Dermis blood vessel endothelial cell (primary cell): ENCODE measurements around the gene MTHFD2L. TPM values are rescaled to one million over a fixed set of nuclear protein-coding genes. Genes with fewer than 3 reads are reported as not detected.
"Not testable (repeated sequence)": the region's sequence is repeated elsewhere in the genome, so short reads cannot be mapped to it uniquely, and the experiment has no call there.

Experiments used
- DNase-seq: peaks from one replicate; pipeline ENCODE4 v3.0.0; 2010
- total RNA-seq: library from RNA; depleted of rRNA; stranded (reverse); fragments of >200 nt; gene quantifications from 2 replicates; pipeline ENCODE4 v1.2.3, GENCODE V29; 2014

Gene MTHFD2L
- total RNA-seq, 1 donor from 2014 or later = 33.5 TPM

GRCh38 chr4:74340421-74340820, 182.5 kb downstream of the MTHFD2L start:
- DNase-seq = not testable (repeated sequence)

- no peak for DNase-seq
Measured at GRCh38 chr4:74344031-74344430, 186.1 kb downstream of the MTHFD2L start.

Other genes starting within 250 kb of the MTHFD2L start
- not detected in 2 replicates for gene PF4, start 176.1 kb upstream of the MTHFD2L start, total RNA-seq
- not detected in 2 replicates for gene PPBP, start 169.9 kb upstream of the MTHFD2L start, total RNA-seq
- gene CXCL5, start 159.4 kb upstream of the MTHFD2L start, total RNA-seq = 0.23 and 0.51 TPM in 2 replicates
- 0.37 and 0.85 TPM in 2 replicates for gene CXCL3, start 119.4 kb upstream of the MTHFD2L start, total RNA-seq
- 1.2 and 5.6 TPM in 2 replicates for gene CXCL2, start 58.9 kb upstream of the MTHFD2L start, total RNA-seq
- gene EPGN, start 150.4 kb downstream of the MTHFD2L start, total RNA-seq = 0.09 and 0.17 TPM in 2 replicates
- gene EREG, start 207.0 kb downstream of the MTHFD2L start, total RNA-seq = under 0.01 TPM in 2 replicates